ENCODE measurements around the gene FGFR2.

GRCh38 chr10:121539786-121540185, 58.5 kb downstream of the FGFR2 start:
- TF ChIP-seq CTCF (IDR thresholded peaks at IDR 0.05) (no peak), POLR2A (IDR thresholded peaks at IDR 0.05) (no peak), POLR2AphosphoS5 (IDR thresholded peaks at IDR 0.05) (no peak)
